ENCODE results near the gene RFXAP. TPM values are rescaled to one million over a fixed set of nuclear protein-coding genes. Genes with fewer than 3 reads are reported as not detected.

The RFXAP gene
- total and polyA plus RNA-seq, 2 donors (not counting 3 experiments of a cell fraction or from before 2014, with no cell fraction given) = 3.0 to 7.2 TPM

- no TSS peak for BruUV-seq (replicated peaks)
- H3K4me2 ChIP-seq (ENCODE audit: insufficient read depth, low read length) = no peak overlapping the region
- no peaks in the 10 kb centered on the region for H3K9me3 ChIP-seq (replicated peaks; ENCODE audit: control insufficient read depth, insufficient read depth, low read length)
- no peak overlapping the region for H3K4me3 ChIP-seq (replicated peaks in 1 of 3; ENCODE audit: insufficient read depth in 1 of 3, low read depth in 1 of 3, low read length in 3 of 3)
- H3K36me3 ChIP-seq (ENCODE audit: control insufficient read depth in 2 of 2, extremely low read depth in 1 of 2, insufficient read depth in 2 of 2, low read length in 2 of 2) = peaks cover 0 to 8% of the 10 kb centered on the region in 2 experiments
- dilution Hi-C loops (cut with MboI; ENCODE audit: extremely low pct_ligation_motif_present, low sequenced_read_pairs) (loop anchor here (25.0 kb wide), 1 partner anchor 117 kb away; the partner anchor contains the start of gene ALG5), intact Hi-C loops (cut with micrococcal nuclease) (no loop called here)
- H3K4me1 ChIP-seq (ENCODE audit: control insufficient read depth, extremely low read depth, insufficient read depth, low read length) = peaks cover 6% of the 10 kb centered on the region
- no peak overlapping the region for H2AFZ ChIP-seq (ENCODE audit: low read depth, low read length)
- ChIA-PET CTCF (interaction anchor here (0.6 to 2.7 kb wide), 3 partner anchors 32 to 111 kb away, joined by 3 to 9 read pairs (median 4); no protein-coding TSS in a partner anchor), POLR2A (interaction anchor here (0.6 kb wide), 1 partner anchor 130 kb away, joined by 7 read pairs; no protein-coding TSS in a partner anchor)
- no peak for DNase-seq (ENCODE audit: low read depth, low spot score)
- no peak overlapping the region for H3K27ac ChIP-seq (ENCODE audit: insufficient read depth, low read depth, low read length)
- FAIRE-seq = no peak
- no peaks in the 10 kb centered on the region for H3K27me3 ChIP-seq (ENCODE audit: control insufficient read depth in 2 of 2, insufficient read depth in 2 of 2, low read length in 2 of 2)
- H3K9me1 ChIP-seq (replicated peaks; ENCODE audit: control insufficient read depth, extremely low read depth, insufficient read depth, low read length) = no peaks in the 10 kb centered on the region
- no peak overlapping the region for H3K9ac ChIP-seq (replicated peaks; ENCODE audit: extremely low read depth, insufficient read depth, low read length)
- no peaks in the 10 kb centered on the region for H3K79me2 ChIP-seq (ENCODE audit: control insufficient read depth, insufficient read depth, low read length)
- no peaks in the 10 kb centered on the region for H4K20me1 ChIP-seq (replicated peaks; ENCODE audit: control insufficient read depth, extremely low read depth, insufficient read depth, low read length)
- TF ChIP-seq GATA2 (IDR thresholded peaks at IDR 0.05; ENCODE audit: insufficient read depth, insufficient read length, low read depth, low read length) (no peak), MYC (IDR thresholded peaks at IDR 0.05; ENCODE audit: low read depth, low read length) (no peak), MAX (IDR thresholded peaks at IDR 0.05; ENCODE audit: insufficient read depth, insufficient read length) (no peak), FOS (IDR thresholded peaks at IDR 0.05; ENCODE audit: borderline replicate concordance, insufficient read depth, low read length) (no peak), POLR2AphosphoS5 (IDR thresholded peaks at IDR 0.05; ENCODE audit: insufficient read depth, low read depth, low read length) (no peak), JUN (IDR thresholded peaks at IDR 0.05; ENCODE audit: borderline replicate concordance, insufficient read depth, insufficient read length, low read depth) (no peak), CTCF (IDR thresholded peaks at IDR 0.05; ENCODE audit: extremely low read depth in 1 of 2, insufficient read depth in 1 of 2, low read depth in 1 of 2, low read length in 2 of 2) (no peak), POLR2A (IDR thresholded peaks at IDR 0.05; ENCODE audit: low read depth, low read length) (no peak), EZH2 (IDR thresholded peaks at IDR 0.05; ENCODE audit: borderline replicate concordance, low read depth, low read length, severe bottlenecking) (no peak)
Measured at GRCh38 chr13:36870050-36870692, 51.1 kb downstream of the RFXAP start.
